Neural cell (in vitro differentiated cells): ENCODE measurements around the gene MAPK8IP2. TPM values are rescaled to one million over a fixed set of nuclear protein-coding genes. Genes with fewer than 3 reads are reported as not detected.

Experiments
- H2AFZ ChIP-seq: fragments of 200-600, 300-800 bp; sonication (generic), shearing (Covaris generic); 2 replicates; pipeline ENCODE4 v1.6.0; 2014; ENCODE audit warnings: low read depth, mild to moderate bottlenecking, antibody characterized with exemption, low read length, moderate library complexity
- H3F3A ChIP-seq: fragments of 200-600 bp; shearing (Covaris generic); 2 replicates; pipeline ENCODE4 v1.6.1; 2016; ENCODE audit warnings: mild to moderate bottlenecking, moderate library complexity, mixed read lengths, antibody characterized with exemption, low read length; ENCODE audit not compliant: insufficient read depth, poor library complexity, severe bottlenecking
- H3K27ac ChIP-seq: fragments of 200-600, 300-800 bp; sonication (generic), shearing (Covaris generic); 2 replicates; pipeline ENCODE4 v1.5.1; 2014; ENCODE audit warnings: mild to moderate bottlenecking, low read length, moderate library complexity
- H3K27me3 ChIP-seq: fragments of 300-800, 200-600 bp; sonication (generic), shearing (Covaris generic); 2 replicates; pipeline ENCODE4 v1.6.0; 2014; ENCODE audit warnings: mild to moderate bottlenecking, low read depth, low read length, moderate library complexity; ENCODE audit not compliant: insufficient read depth
- H3K36me3 ChIP-seq: fragments of 300-800, 200-600 bp; sonication (generic), shearing (Covaris generic); 2 replicates; pipeline ENCODE4 v1.5.1; 2014; ENCODE audit warnings: mild to moderate bottlenecking, antibody characterized with exemption, low read length, moderate library complexity; ENCODE audit not compliant: insufficient read depth
- H3K4me2 ChIP-seq: fragments of 300-800, 200-600 bp; sonication (generic), shearing (Covaris generic); 2 replicates; pipeline ENCODE4 v1.6.0; 2014; ENCODE audit warnings: mild to moderate bottlenecking, low read length
- H3K4me3 ChIP-seq: fragments of 300-800, 200-600 bp; sonication (generic), shearing (Covaris generic); 2 replicates; pipeline ENCODE4 v1.5.1; 2014; ENCODE audit warnings: mild to moderate bottlenecking, low read length, moderate library complexity
- H3K79me2 ChIP-seq: fragments of 200-600 bp; shearing (Covaris generic); replicated peaks from 2 replicates; pipeline ENCODE4 v1.6.0; 2014; ENCODE audit warnings: mild to moderate bottlenecking, low read length, moderate library complexity; ENCODE audit not compliant: insufficient read depth
- H3K9ac ChIP-seq: fragments of 300-800, 200-600 bp; sonication (generic), shearing (Covaris generic); 2 replicates; pipeline ENCODE4 v1.6.1; 2016; ENCODE audit warnings: mild to moderate bottlenecking, low read length, mixed read lengths
- H3K9me2 ChIP-seq: fragments of 200-600 bp; shearing (Covaris generic); 2 replicates; pipeline ENCODE4 v1.6.1; 2016; ENCODE audit warnings: mild to moderate bottlenecking, low read length, mixed read lengths; ENCODE audit not compliant: insufficient read depth
- H3K9me3 ChIP-seq: fragments of 200-600, 300-800 bp; sonication (generic), shearing (Covaris generic); 2 replicates; pipeline ENCODE4 v1.6.1; 2016; ENCODE audit warnings: mild to moderate bottlenecking, mixed run types, low read length, moderate library complexity, mixed read lengths
- H4K20me1 ChIP-seq: fragments of 200-600 bp; shearing (Covaris generic); 2 replicates; pipeline ENCODE4 v1.6.1; 2016; ENCODE audit warnings: mild to moderate bottlenecking, mixed run types; ENCODE audit not compliant: insufficient read depth
- CTCF ChIP-seq: fragments of 450-650 bp; IDR thresholded peaks from 2 replicates; pipeline ENCODE4 v1.5.1; 2014; ENCODE audit warnings: antibody characterized with exemption, mild to moderate bottlenecking, moderate library complexity; ENCODE audit not compliant: poor library complexity, severe bottlenecking
- EP300 ChIP-seq: fragments of 450-650 bp; conservative IDR thresholded peaks from 2 replicates; pipeline ENCODE4 v1.6.1; 2014; ENCODE audit warnings: antibody characterized with exemption, mild to moderate bottlenecking, moderate library complexity; ENCODE audit not compliant: poor library complexity, severe bottlenecking
- EZH2 ChIP-seq: fragments of 200-600, 300-800 bp; shearing (Covaris generic), sonication (generic); IDR thresholded peaks from 2 replicates; pipeline ENCODE4 v1.6.1; 2014; ENCODE audit warnings: antibody characterized with exemption, low read length, borderline replicate concordance, mild to moderate bottlenecking; ENCODE audit not compliant: insufficient read depth, poor library complexity, severe bottlenecking
- MXI1 ChIP-seq: fragments of 450-650 bp; conservative IDR thresholded peaks from 2 replicates; pipeline ENCODE4 v1.6.1; 2014; ENCODE audit warnings: antibody characterized with exemption, mild to moderate bottlenecking; ENCODE audit not compliant: poor library complexity, severe bottlenecking
- POLR2AphosphoS5 ChIP-seq: IDR thresholded peaks from 2 replicates; pipeline ENCODE4 v1.6.1; 2012
- RAD21 ChIP-seq: fragments of 450-650 bp; conservative IDR thresholded peaks from 2 replicates; pipeline ENCODE4 v1.6.1; 2014; ENCODE audit warnings: antibody characterized with exemption, mild to moderate bottlenecking, moderate library complexity
- REST ChIP-seq: IDR thresholded peaks from 2 replicates; pipeline ENCODE4 v1.6.1; 2012; ENCODE audit warnings: borderline replicate concordance
- SMC3 ChIP-seq: fragments of 450-650 bp; conservative IDR thresholded peaks from 2 replicates; pipeline ENCODE4 v1.6.1; 2014; ENCODE audit warnings: antibody characterized with exemption, mild to moderate bottlenecking, moderate library complexity; ENCODE audit not compliant: poor library complexity
- TAF1 ChIP-seq: IDR thresholded peaks from 2 replicates; pipeline ENCODE4 v1.6.1; 2012; ENCODE audit warnings: low read depth
- polyA plus RNA-seq: library from polyadenylated mRNA; depleted of rRNA; stranded (reverse); fragments of >200 nt; gene quantifications from 2 replicates; pipeline ENCODE4 v1.2.3, GENCODE V29; 2014

MAPK8IP2 gene
- polyA plus RNA-seq, 1 donor from 2014 or later = 48.0 TPM

- no peaks in the 10 kb centered on the region for H4K20me1 ChIP-seq
- no peaks in the 10 kb centered on the region for H3K79me2 ChIP-seq
- H2AFZ ChIP-seq = no peak overlapping the region
- no peaks in the 10 kb centered on the region for H3K27me3 ChIP-seq
- no peaks in the 10 kb centered on the region for H3F3A ChIP-seq
- H3K27ac ChIP-seq = no peak overlapping the region
- no peak overlapping the region for H3K4me2 ChIP-seq
- H3K9me3 ChIP-seq = no peaks in the 10 kb centered on the region
- H3K9me2 ChIP-seq = no peaks in the 10 kb centered on the region
- TF ChIP-seq MXI1 = no peak
- no peak for TF ChIP-seq EZH2
- TF ChIP-seq REST = no peak
- no peak for TF ChIP-seq RAD21
- TF ChIP-seq CTCF = no peak
- TF ChIP-seq SMC3 = no peak
- no peak for TF ChIP-seq POLR2AphosphoS5
- no peak for TF ChIP-seq TAF1
- no peak for TF ChIP-seq EP300
- no peak overlapping the region for H3K9ac ChIP-seq
- H3K36me3 ChIP-seq = no peaks in the 10 kb centered on the region
- no peak overlapping the region for H3K4me3 ChIP-seq
Measured at GRCh38 chr22:50624347-50625130, 23.9 kb downstream of the MAPK8IP2 start.

- no peaks in the 10 kb centered on the region for H4K20me1 ChIP-seq
- no peak overlapping the region for H3K9ac ChIP-seq
Measured at GRCh38 chr22:50625131-50625567, 24.6 kb downstream of the MAPK8IP2 start.

More at GRCh38 chr22:50625131-50625567, 24.6 kb downstream of the MAPK8IP2 start:
- Histone ChIP-seq H3F3A (no peaks in the 10 kb centered on the region), H2AFZ (no peak overlapping the region), H3K27me3 (no peaks in the 10 kb centered on the region), H3K9me2 (no peaks in the 10 kb centered on the region), H3K4me2 (no peak overlapping the region), H3K36me3 (no peaks in the 10 kb centered on the region), H3K79me2 (no peaks in the 10 kb centered on the region), H3K27ac (no peak overlapping the region), H3K4me3 (no peak overlapping the region), H3K9me3 (no peaks in the 10 kb centered on the region)
- no peak for TF ChIP-seq EZH2
- TF ChIP-seq SMC3 = no peak
- TF ChIP-seq POLR2AphosphoS5 = no peak
- TF ChIP-seq CTCF = no peak
- TF ChIP-seq EP300 = no peak
- no peak for TF ChIP-seq REST
- no peak for TF ChIP-seq MXI1
- TF ChIP-seq TAF1 = no peak
- no peak for TF ChIP-seq RAD21
